PC-9 (cell line): ENCODE data around the gene CC2D1B. TPM values are rescaled to one million over a fixed set of nuclear protein-coding genes. Genes with fewer than 3 reads are reported as not detected.

Source experiments
- BruUV-seq: library from RNA; stranded (reverse); fragments of 400-500 nt; replicated peaks from 2 replicates; lab custom pipeline; 2021; lab: Mats Ljungman, UMichigan
- CTCF ChIA-PET: fragments of 300-600 bp; sonication (Branson Sonifier 250); formaldehyde crosslinking; loops from one replicate; lab custom pipeline; 2022; ENCODE audit warnings: antibody characterized with exemption; lab: Charles Lee
- POLR2A ChIA-PET: fragments of 300-600 bp; sonication (Branson Sonifier 250); formaldehyde crosslinking; loops from one replicate; lab custom pipeline; 2022; ENCODE audit warnings: antibody characterized with exemption; ENCODE audit not compliant: unreplicated experiment; lab: Charles Lee
- DNase-seq, 2 experiments: peaks; one replicate each; pipeline versions ENCODE4 v3.0.0 to v3.0.0-alpha.2; 2015 to 2022; ENCODE audit warnings: mixed read lengths in 1 of 2
- H2AFZ ChIP-seq: fragments of 200-600 bp; sonication (generic); 2 replicates; pipeline ENCODE4 v1.8.1; 2017; ENCODE audit warnings: antibody characterized with exemption
- H3F3A ChIP-seq: fragments of 200-600 bp; sonication (generic); 2 replicates; pipeline ENCODE4 v1.8.1; 2017; ENCODE audit warnings: antibody characterized with exemption, mild to moderate bottlenecking, low read depth; ENCODE audit not compliant: insufficient read depth
- H3K27ac ChIP-seq: fragments of 200-600 bp; sonication (generic); 2 replicates; pipeline ENCODE4 v1.6.1; 2016; ENCODE audit warnings: mixed run types
- H3K27me3 ChIP-seq: fragments of 200-600 bp; sonication (generic); 2 replicates; pipeline ENCODE4 v1.6.1; 2016; ENCODE audit warnings: low read depth, mixed run types; ENCODE audit not compliant: insufficient read depth
- H3K36me3 ChIP-seq: fragments of 200-600 bp; sonication (generic); 2 replicates; pipeline ENCODE4 v1.6.1; 2016; ENCODE audit warnings: low read depth, mixed run types
- H3K4me1 ChIP-seq: fragments of 200-600 bp; sonication (generic); replicated peaks from 2 replicates; pipeline ENCODE4 v1.6.1; 2016; ENCODE audit warnings: mixed run types; ENCODE audit not compliant: insufficient read depth
- H3K4me2 ChIP-seq: fragments of 200-600 bp; sonication (generic); 2 replicates; pipeline ENCODE4 v1.6.1; 2017; ENCODE audit warnings: mixed run types
- H3K4me3 ChIP-seq: fragments of 200-600 bp; sonication (generic); 2 replicates; pipeline ENCODE4 v1.6.1; 2016; ENCODE audit warnings: mixed run types
- H3K79me2 ChIP-seq: fragments of 200-600 bp; sonication (generic); 2 replicates; pipeline ENCODE4 v1.6.1; 2017; ENCODE audit warnings: low read depth, mixed run types
- H3K9me2 ChIP-seq: fragments of 200-600 bp; sonication (generic); 2 replicates; pipeline ENCODE4 v1.8.1; 2017; ENCODE audit warnings: mild to moderate bottlenecking; ENCODE audit not compliant: insufficient read depth
- H3K9me3 ChIP-seq: fragments of 200-600 bp; sonication (generic); 2 replicates; pipeline ENCODE4 v1.8.1; 2016; ENCODE audit warnings: low read depth; ENCODE audit not compliant: insufficient read depth
- H4K20me1 ChIP-seq: fragments of 200-600 bp; sonication (generic); 2 replicates; pipeline ENCODE4 v1.8.1; 2017; ENCODE audit not compliant: insufficient read depth
- EZH2 ChIP-seq: fragments of 200-600 bp; sonication (generic); IDR thresholded peaks from 2 replicates; pipeline ENCODE4 v1.8.0; 2017; ENCODE audit warnings: antibody characterized with exemption, low read depth
- intact Hi-C: fragments of 100-400 bp; cut with micrococcal nuclease; formaldehyde crosslinking; loops from one replicate; pipeline ENCODE4 v1.10.0; 2022; ENCODE audit not compliant: unreplicated experiment
- total RNA-seq: library from RNA; stranded (reverse); gene quantifications from 2 replicates; pipeline ENCODE4 v1.2.3, GENCODE V29; 2021
- TF ChIP-seq, protein P1 (sequence below): fragments of 200-600 bp; sonication (generic); conservative IDR thresholded peaks from 2 replicates; pipeline ENCODE4 v1.6.1; 2017; ENCODE audit warnings: mixed run types, antibody characterized with exemption, mild to moderate bottlenecking, moderate library complexity

CC2D1B gene
- total RNA-seq, 1 experiment from 2014 or later = 33.4 TPM

DNA sequence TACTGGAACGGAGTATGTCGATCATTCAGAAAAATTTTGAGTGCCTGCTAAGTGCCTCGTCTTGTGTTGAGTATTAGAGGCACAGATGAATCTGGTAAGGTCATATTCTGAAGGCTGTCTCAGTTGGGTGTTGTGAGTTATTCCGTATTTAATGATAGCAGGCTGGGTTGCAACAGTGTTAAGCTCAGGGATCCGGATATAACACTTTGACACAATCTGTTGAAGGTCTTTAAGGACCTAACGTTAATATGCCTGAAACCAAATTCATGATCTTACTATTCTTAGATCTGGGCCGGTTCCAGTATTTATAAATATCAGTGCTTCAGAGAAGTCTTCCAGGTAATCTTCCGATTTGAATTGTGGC, 39.0 kb upstream of the CC2D1B start:
- peaks cover 53% of the 10 kb centered on the region for H3K79me2 ChIP-seq
- intact Hi-C loops = loop anchor here (1.0 to 5.0 kb wide), 3 partner anchors 39 to 792 kb away; partner anchors contain the start of genes CC2D1B, CPT2 and TXNDC12
- POLR2A ChIA-PET = interaction anchor here (0.6 to 0.7 kb wide), 3 partner anchors 10 to 258 kb away, joined by 3 to 8 read pairs (median 5); no protein-coding TSS in a partner anchor

GRCh38 chr1:52404116-52404974, 38.3 kb upstream of the CC2D1B start, which contains the start of the genes ORC1 and PRPF38A:
ORC1 (minus strand) TSS chr1:52404423; CDS start chr1:52402223, 2,200 bp downstream.
PRPF38A (plus strand) TSS chr1:52404602; CDS start chr1:52404750, 148 bp downstream.
- Histone ChIP-seq H3K9me2 (no peaks in the 10 kb centered on the region), H2AFZ (peak within 1 kb of the TSS; percentile 95), H3K4me1 (peaks cover 22% of the 10 kb centered on the region), H4K20me1 (0 out of 2 replicates have a peak, but pooled peaks cover 3% of the 10 kb centered on the region), H3K27me3 (no peaks in the 10 kb centered on the region), H3F3A (no peaks in the 10 kb centered on the region), H3K4me2 (peak within 1 kb of the TSS; percentile 86), H3K79me2 (peaks cover 53% of the 10 kb centered on the region), H3K36me3 (peaks cover 17% of the 10 kb centered on the region; the same call in 1 of the 2 replicates), H3K4me3 (peak within 1 kb of the TSS; percentile 78), H3K27ac (peak within 1 kb of the TSS; percentile 83), H3K9me3 (no peaks in the 10 kb centered on the region)
- POLR2A ChIA-PET = interaction anchor here (0.6 to 0.7 kb wide), 6 partner anchors 10 to 349 kb away, joined by 3 to 7 read pairs (median 5); partner anchors contain the start of gene TXNDC12
- TSS peak; percentile 79 for BruUV-seq
- peak; percentile 90 to 94 for DNase-seq
- CTCF ChIA-PET = interaction anchor here (0.5 kb wide), 1 partner anchor 711 kb away, joined by 5 read pairs; no protein-coding TSS in a partner anchor
- intact Hi-C loops = loop anchor here (1.0 to 5.0 kb wide), 3 partner anchors 38 to 793 kb away; partner anchors contain the start of genes CC2D1B, CPT2 and TXNDC12
- TF ChIP-seq, protein P1, sequence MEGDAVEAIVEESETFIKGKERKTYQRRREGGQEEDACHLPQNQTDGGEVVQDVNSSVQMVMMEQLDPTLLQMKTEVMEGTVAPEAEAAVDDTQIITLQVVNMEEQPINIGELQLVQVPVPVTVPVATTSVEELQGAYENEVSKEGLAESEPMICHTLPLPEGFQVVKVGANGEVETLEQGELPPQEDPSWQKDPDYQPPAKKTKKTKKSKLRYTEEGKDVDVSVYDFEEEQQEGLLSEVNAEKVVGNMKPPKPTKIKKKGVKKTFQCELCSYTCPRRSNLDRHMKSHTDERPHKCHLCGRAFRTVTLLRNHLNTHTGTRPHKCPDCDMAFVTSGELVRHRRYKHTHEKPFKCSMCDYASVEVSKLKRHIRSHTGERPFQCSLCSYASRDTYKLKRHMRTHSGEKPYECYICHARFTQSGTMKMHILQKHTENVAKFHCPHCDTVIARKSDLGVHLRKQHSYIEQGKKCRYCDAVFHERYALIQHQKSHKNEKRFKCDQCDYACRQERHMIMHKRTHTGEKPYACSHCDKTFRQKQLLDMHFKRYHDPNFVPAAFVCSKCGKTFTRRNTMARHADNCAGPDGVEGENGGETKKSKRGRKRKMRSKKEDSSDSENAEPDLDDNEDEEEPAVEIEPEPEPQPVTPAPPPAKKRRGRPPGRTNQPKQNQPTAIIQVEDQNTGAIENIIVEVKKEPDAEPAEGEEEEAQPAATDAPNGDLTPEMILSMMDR = peak; percentile 61
- no peak for TF ChIP-seq EZH2

More for the DNA sequence above, 39.0 kb upstream of the CC2D1B start:
- H3K9me3 ChIP-seq = no peaks in the 10 kb centered on the region
- H3K27me3 ChIP-seq = no peaks in the 10 kb centered on the region
- peaks cover 22% of the 10 kb centered on the region for H3K4me1 ChIP-seq
- H3F3A ChIP-seq = no peaks in the 10 kb centered on the region
- 0 out of 2 replicates have a peak, but pooled peaks cover 4% of the 10 kb centered on the region for H4K20me1 ChIP-seq
- peak overlapping the region; percentile 78 for H3K4me3 ChIP-seq
- BruUV-seq = no TSS peak
- no peak for TF ChIP-seq EZH2
- TF ChIP-seq, protein P1 = peak; percentile 20; the same call in 1 of the 2 replicates
- peak overlapping the region; percentile 83 for H3K27ac ChIP-seq
- DNase-seq = no peak
- no peaks in the 10 kb centered on the region for H3K9me2 ChIP-seq
- peak overlapping the region; percentile 86 for H3K4me2 ChIP-seq
- H3K36me3 ChIP-seq = peaks cover 17% of the 10 kb centered on the region; the same call in 1 of the 2 replicates
- CTCF ChIA-PET = no interaction called here
- H2AFZ ChIP-seq = peak overlapping the region; percentile 93

GRCh38 chr1:52403566-52404115, 37.6 kb upstream of the CC2D1B start:
- Histone ChIP-seq H3K27ac (peak overlapping the region; percentile 83), H3K36me3 (peaks cover 12% of the 10 kb centered on the region; the same call in 1 of the 2 replicates), H3K4me1 (peaks cover 22% of the 10 kb centered on the region), H2AFZ (peak overlapping the region; percentile 95), H3K9me2 (no peaks in the 10 kb centered on the region), H3F3A (no peaks in the 10 kb centered on the region), H3K4me2 (peak overlapping the region; percentile 86), H3K4me3 (peak overlapping the region; percentile 78), H3K27me3 (no peaks in the 10 kb centered on the region), H4K20me1 (no peaks in the 10 kb centered on the region), H3K79me2 (peaks cover 53% of the 10 kb centered on the region), H3K9me3 (no peaks in the 10 kb centered on the region)
- ChIA-PET CTCF (no interaction called here), POLR2A (interaction anchor here (0.6 to 0.7 kb wide), 4 partner anchors 37 to 348 kb away, joined by 3 to 21 read pairs (median 6); partner anchors contain the start of genes CC2D1B and TXNDC12)
- intact Hi-C loops = loop anchor here (1.0 to 5.0 kb wide), 4 partner anchors 37 to 794 kb away; partner anchors contain the start of genes CC2D1B, CPT2 and TXNDC12
- BruUV-seq = TSS peak; percentile 55
- TF ChIP-seq, protein P1 = no peak
- TF ChIP-seq EZH2 = no peak
- DNase-seq = peak in 1 of 2 experiments; percentile 65
